LNCAP (cell line): ENCODE data around the gene APOB.

Experiments
- CTCF ChIP-seq: fragments of 450-650 bp; IDR thresholded peaks from 2 replicates; pipeline ENCODE4 v1.5.1; 2017; ENCODE audit warnings: mild to moderate bottlenecking

The APOB gene

GRCh38 chr2:21070341-21071257, 26.7 kb upstream of the APOB start:
- TF ChIP-seq CTCF, result no peak

- TF ChIP-seq CTCF, result no peak
Measured at GRCh38 chr2:21069746-21070340, 26.0 kb upstream of the APOB start.

GRCh38 chr2:21067859-21068537, 24.1 kb upstream of the APOB start:
- TF ChIP-seq CTCF, result no peak

DNA sequence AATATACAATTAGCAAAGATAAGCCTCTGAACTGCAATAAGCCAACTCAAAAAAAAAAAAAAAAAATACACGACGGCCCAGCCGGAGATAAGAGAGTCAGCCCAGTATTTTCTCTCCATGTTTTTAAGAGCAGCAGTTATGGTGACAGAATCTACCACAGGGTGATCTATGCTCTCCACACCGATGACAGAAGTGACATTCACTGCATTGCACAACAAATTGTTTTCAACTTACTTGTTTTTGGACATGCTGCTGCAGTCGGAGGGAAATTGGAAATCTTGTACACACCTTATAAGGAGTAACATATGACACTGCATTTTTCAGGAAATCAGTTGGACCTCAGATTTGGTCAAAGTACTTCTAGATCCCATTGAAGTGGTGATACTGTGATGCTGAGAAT, 23.3 kb upstream of the APOB start:
- TF ChIP-seq CTCF, result no peak

DNA sequence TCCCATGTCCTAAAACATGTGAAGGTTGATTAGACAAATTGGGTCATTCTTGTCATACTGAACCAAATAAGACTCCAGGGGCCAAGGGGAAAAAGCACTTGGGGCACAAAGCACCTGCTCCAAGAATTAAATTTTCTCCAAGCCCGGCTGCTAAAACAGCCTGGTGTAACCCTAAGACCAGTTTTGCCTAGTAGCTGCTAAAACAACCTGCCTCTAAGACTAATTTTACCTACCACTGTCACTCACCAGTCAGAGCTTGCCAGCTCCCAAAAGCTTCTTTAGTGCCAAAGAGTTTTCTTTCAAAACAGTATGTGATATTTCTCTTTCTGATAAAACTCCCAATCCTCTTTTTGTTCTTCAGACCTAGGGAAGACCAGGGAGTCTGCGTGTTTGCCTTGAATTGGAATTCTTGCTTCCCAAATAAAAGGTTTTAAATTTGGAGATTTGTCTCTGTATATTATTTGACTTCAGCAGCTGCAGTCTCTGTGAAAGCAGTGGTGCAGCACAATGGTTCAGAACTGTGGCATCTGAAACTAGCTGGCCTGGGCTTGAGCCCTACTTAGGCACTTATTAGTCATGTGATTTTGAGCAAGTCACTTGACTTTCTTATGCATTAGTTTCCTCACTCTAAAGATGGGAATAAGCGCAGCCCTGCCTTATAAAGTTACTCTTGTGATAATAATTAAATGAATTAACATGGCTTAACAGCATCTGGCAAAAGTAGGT, 16.2 kb upstream of the APOB start:
- no peak for TF ChIP-seq CTCF

GRCh38 chr2:21057097-21057496, 13.2 kb upstream of the APOB start:
- no peak for TF ChIP-seq CTCF
